GM21381 (cell line): ENCODE measurements around the gene INPP4B.
"Not testable (repeated sequence)": the region's sequence is repeated elsewhere in the genome, so short reads cannot be mapped to it uniquely, and the experiment has no call there.

Experiments
- ATAC-seq: cut with Tn5 transposase; IDR thresholded peaks from one replicate; pipeline ENCODE4 v1.9.1; 2021; ENCODE audit warnings: mild to moderate bottlenecking, moderate library complexity; ENCODE audit not compliant: unreplicated experiment

The INPP4B gene

DNA sequence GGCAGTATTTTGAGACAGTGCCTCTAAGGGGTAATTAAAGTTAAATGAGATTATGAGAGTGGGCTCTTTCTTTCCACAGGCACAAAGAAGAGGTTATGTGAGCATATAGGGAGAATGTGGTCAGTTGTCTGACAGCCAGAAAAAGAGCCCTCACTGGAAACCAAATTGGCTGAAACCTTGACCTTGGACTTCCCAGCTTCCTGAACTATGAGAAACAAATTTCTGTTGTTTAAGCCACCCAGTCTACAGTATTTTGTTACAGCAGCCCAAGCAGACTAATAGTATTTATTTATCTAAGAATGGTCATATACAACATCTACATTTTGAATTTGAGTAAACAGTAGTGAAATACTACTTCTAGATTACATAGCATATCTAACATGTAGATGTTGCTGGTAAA lies 736.0 kb downstream of the INPP4B start:
- no peak for ATAC-seq

DNA sequence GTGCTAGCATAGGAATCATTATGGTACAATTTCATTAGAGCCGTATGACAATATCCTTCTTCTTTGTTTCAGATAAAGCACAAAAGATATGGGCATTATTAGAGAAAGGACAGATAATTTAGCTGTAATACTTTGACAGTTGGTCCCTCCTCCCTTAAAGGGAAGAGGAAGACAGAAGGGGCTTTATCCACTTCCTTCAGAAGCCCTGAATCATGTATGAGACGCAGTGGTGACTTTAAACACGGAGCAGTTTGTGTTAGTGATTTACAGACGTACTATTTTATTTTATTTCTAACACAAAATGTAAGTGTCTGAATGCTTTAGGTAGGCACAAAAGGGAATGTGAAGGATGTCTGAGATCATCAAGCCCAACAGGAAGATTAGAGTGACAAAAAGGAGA lies 742.1 kb downstream of the INPP4B start:
- no peak for ATAC-seq

DNA sequence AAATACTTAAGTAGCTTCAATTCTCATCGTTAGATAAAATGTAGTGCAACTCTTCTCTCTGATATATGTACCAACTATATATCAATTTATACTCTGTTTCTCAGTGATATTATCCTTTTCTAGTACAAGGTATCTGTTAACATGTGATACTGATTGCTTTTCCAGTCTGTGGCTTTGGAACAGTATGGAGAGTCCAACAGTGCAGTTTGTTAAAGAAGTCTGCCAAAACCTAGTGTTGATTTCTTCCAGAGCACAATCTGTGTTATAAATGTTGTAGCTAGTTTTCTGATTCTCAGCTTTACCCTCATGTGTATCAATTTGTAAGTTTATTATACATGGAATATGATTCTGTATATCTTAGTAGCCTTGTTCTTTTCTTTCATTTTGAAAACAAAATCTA lies 744.7 kb downstream of the INPP4B start:
- ATAC-seq, result no peak

DNA sequence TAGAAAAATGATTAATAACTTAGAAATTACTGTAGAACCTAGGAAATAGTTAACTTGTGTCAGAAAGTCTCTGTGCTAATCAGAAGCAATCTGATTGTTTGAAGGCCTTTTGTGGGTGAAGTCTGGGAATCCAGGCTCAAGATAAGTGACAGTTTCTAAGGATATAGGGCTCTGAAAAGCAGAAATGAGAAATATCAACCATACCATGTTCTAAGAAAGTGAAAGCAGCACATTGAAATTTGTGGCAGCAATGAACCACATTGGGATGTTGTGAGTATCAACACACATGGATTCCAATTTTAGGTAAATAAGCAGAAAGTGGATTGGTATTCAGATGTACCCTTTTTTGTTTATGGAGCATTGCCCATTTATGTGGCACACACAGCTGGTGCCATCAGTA lies 745.2 kb downstream of the INPP4B start:
- ATAC-seq, result no peak

DNA sequence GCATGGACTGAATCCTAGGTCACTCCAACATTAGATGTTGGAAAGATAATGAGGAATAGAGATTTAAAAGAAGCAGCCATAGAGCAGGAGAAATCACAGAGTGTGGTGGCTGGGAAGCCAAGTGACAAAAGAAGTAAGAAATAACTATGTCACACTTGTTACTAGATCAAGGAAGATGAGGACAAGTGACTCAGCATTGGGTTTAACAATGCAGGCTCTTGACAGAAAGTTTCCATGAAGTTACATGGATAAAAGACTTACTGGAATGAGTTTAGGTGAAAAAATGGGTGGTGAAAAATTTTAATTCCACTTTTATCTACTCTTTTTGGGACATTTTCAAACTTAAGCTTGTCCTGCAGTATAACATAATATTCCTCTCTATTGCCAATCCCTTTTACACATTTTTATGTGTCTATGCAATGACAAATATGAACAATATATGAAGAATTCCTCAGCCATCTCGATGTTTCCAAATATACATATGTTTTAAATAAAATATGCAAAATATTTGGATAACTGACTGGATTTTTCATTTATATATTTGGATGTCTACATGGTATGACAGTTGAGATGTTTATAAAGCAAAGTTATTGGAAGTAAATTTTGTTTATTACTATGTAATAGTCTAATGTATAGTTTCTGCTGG lies 747.1 kb downstream of the INPP4B start:
- no peak for ATAC-seq

DNA sequence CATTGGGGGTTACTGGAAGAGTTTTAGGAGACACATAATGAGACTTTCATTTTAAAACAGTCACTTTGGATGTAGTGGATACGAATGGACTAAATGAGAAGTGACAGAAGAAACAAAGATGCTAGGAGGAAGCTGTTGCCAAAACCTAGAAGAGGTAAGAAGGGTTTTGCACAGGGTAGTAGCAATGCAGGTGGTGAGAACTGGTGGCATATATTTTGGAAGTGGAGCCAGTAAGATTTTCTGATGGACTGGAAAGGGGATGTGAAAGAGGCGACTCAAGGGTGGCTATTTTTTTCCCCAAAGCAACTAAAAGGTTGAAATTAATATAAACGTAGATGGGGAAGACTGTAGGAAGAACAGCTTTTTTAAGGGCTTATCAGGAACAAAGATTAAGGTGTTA lies 747.7 kb downstream of the INPP4B start:
- no peak for ATAC-seq

DNA sequence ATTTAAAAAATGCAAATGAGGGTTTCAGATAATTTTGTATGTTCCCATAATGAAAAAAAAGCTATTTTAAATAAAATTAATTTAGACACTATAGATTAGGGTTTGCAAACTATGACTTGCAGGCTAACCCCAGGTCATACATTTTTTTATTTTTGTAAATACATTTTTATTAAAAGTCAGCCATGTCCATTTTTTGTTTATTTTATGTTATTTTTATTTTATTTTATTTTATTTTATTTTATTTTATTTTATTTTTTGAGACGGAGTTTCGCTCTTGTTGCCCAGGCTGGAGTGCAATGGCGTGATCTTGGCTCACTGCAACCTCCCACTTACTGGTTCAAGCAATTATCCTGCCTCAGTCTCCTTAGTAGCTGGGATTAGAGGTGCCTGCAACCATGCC lies 749.1 kb downstream of the INPP4B start:
- no peak for ATAC-seq

DNA sequence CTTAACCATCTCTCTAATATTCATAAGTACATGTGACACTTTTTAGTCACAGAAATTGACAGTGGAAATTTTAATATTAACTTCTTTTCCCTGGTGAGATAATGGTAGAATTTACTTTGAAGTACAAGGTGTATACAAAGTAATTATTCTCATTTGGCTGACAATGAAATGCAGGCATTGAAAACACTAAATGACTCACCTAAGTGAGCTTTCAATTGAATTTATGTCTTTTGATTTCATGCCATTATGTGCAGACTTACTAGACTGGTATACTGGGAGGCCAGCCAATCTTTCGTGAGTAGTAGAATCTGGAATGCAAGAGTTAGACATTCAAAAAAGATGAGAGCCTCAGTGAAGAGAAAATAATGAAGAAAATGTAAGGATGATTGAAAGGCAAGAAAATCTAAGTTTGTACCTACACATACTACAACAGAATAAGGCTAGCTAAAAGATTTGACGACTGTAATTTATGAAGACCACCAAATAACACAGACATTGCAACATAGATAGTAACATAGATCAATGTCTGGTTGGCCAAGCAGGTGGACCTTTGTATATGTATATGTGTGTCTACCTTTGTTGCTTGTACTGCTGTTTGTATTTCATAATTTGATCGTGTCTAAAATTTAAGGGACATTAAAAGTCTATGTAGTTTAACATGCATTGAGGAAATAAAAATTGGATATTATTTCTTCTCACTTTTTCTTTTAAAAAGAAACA lies 750.1 kb downstream of the INPP4B start:
- ATAC-seq, result no peak

DNA sequence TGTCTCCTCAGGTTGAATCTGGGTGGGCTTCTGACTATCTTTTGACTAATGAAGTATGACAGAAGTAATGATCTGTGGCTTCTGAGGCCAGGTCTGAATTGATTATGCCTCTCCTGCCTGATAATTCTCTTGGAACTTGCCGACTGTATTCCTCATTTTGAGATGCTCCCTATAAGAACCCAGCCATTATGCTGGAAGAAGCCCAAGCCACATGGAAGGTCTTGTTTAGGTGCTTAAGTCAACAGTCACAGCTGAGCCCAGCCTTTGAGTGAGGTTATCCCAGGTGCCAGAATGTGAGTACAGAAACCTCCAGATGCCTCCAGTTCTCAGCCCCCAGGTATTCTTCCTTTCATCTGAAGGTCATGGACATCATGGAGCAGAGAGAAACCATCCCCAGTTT lies 753.2 kb downstream of the INPP4B start:
- no peak for ATAC-seq

DNA sequence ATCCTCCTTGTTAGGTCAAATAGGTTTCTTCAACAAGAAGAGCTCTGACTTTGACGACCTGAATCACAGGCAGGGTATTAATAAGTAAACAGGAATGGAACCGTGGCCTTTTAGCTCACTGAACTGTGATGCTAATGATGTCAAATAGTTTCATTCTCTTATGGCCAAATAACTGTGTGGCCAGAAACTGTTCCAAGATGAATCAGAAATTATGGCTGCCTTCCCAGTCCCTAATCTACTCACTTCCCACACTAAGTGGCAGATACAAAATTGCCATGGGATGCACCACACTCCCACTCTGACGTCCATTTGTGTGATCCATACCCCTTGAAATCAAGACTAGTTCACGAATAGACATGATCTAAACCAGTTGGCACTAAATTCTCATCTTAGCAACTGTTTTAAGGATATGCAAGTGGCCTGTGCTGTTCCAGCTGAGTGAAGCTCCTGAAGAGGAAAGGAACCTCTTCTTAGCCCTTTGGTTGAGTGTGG lies 754.4 kb downstream of the INPP4B start:
- no peak for ATAC-seq

DNA sequence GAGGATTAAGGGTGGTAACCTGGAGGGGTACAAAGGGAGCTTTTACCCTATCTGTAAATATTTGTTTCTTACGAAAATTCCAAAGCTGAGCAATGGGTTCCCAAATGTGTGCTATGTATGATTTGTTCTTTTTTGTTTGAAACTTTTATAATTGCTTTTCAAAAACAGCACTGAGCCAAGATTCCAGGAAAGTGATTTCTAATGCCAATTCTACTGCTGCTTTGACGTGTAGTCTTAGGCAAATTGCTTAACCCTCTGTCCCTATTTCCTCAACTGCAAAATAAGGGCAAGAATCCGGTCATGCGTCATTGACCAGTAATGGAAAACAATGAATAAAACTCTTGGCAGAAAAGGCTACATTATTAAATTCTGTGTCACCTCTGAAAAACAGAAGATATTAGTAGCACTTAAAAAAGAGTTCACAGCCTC lies 755.0 kb downstream of the INPP4B start:
- no peak for ATAC-seq

DNA sequence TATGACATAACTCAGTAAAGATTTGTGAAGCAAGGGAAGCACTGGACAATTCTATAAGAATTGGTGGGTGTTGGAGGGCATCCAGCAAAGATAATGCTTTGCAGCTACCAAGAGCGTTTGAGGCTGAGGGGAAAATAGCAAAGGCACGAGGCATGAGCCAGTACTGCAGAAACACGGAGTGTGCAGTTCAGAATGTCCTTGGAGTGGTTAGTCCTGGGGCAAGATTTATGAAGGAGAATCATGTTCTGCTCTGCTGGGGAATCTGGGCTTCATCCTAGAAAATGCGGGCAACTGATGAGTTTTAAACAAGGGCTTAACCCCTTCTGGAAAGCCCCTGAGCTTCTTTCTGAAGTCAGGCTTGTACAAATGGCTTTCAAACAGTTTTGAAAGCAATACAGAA lies 757.2 kb downstream of the INPP4B start:
- no peak for ATAC-seq

DNA sequence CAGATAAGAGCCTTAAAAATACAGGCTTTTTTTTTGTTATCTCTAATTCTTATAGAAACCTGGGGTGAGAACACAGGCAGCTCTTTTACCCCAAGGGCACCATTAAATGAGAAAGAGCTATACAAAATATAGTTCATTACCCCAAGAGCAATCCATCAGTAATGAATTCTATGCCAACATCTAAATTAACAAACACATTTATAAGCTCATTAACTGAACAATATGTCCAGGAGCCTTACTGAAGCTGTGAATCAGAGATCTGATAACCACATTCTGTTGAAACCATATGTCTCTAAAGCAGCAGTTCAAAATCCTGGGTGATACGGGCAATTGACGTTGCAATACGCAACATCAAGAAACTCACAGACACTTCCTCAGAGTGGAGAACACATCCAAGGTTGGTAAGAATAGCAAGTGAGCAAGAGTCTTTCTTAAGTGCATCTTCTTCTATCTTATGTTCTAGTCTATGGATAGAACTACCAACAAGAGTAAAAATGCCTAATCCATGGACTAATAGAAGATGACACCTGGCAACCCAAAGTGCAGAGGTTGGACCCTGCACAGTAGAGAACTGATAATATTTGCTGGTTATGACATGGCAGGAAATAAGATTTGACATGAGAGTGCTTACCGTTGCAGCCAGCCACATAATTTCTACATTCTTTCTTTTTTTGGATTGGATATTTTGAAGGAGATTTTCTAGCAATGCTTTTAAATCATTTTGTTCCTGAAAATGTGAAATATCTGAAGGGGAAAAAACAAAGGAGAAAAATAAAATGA lies 760.4 kb downstream of the INPP4B start:
- no peak for ATAC-seq

DNA sequence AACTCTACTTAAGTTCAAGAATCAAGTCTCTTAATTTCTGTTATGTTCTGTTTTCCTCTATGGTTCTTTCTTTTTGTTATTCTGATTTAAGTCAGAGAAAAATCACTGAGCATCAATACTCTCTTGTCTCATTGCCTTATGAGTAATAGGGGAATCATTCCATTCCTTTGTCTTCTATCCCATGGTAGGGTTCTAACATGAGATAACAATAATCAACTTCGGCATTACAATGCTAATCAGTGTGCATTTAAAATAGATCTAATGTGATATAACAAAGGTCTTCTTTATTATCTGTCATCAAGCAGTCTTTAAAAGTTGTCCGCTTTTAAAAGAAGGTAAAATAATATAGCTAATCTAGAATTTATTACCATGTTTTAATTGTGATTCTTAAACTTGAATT lies 762.8 kb downstream of the INPP4B start:
- ATAC-seq, result no peak

DNA sequence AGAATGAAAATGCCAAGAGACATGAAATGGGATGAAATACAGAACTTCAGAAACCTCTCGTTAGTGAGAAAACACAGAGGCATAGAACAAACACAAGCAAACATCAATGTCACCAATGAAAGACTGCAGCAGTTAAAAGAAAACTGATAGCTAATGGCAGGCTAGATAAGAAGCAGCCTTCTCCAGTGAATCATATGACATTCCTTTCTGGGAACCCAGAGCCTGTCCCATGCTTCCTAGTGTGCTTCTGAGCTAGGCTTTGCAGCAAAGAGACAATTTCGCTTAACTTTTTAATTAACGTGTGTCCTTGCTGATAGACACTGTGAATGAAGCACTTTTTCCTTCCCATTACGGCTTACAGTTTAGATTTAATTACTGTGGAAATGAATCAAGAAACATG lies 765.1 kb downstream of the INPP4B start:
- no peak for ATAC-seq

DNA sequence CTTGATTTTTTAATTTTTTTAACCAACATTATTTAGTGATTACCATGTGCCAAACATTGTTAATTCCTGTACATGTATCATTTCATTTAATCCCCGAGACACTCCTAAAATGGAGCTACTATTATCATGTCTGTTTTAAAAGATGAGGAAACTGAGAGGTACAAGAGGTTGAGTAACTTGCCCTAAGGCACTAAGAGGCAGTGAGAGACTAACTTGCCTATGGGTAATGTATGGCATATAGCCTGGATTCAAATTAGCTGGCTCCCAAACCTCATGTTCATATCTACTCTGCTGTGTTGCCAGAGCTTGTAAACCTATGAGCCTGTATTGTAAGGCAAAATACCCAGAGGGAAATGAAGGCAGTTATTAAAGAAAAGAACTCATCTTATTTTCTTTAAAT lies 766.1 kb downstream of the INPP4B start:
- no peak for ATAC-seq

DNA sequence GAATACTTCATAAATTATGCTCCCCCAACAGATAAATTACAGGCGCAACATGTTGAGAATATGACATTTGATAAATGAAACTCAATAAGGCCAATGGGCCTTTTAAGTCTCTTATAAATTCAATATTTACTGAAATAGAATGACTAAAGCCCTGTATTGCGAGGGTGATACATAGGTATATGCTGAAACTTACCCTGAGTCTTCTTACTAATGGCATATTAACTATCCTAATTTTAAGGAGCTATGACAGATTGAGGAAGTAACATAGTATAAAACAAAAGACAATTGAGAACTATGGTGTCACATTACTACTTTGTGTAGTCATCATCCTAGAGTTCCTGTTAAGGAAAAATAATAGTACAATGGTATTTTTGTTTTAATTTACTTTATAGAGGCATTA lies 769.1 kb downstream of the INPP4B start:
- no peak for ATAC-seq

DNA sequence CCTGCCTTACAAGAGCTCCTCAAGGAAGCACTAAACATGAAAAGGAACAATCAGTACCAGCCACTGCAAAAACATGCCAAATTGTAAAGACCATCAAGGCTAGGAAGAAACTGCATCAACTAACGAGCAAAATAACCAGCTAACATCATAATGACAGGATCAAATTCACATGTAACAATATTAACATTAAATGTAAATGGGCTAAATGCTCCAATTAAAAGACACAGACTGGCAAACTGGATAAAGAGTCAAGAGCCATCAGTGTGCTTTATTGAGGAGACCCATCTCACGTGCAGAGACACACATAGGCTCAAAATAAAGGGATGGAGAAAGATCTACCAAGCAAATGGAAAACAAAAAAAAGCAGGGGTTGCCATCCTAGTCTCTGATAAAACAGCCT lies 777.8 kb downstream of the INPP4B start:
- ATAC-seq, result not testable (repeated sequence)

DNA sequence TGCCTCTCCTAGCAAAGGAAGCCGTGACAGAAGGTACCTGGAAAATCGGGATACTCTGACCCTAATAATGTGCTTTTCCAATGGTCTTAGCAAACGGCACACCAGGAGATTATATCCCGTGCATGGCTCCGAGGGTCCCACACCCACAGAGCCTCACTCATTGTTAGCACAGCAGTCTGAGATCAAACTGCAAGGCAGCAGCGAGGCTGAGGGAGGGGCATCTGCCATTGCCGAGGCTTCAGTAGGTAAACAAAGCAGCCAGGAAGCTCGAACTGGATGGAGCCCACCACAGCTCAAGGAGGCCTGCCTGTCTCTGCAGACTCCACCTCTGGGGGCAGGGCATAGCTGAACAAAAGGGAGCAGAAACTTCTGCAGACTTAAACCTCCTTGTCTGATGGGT lies 779.5 kb downstream of the INPP4B start:
- ATAC-seq, result not testable (repeated sequence)

DNA sequence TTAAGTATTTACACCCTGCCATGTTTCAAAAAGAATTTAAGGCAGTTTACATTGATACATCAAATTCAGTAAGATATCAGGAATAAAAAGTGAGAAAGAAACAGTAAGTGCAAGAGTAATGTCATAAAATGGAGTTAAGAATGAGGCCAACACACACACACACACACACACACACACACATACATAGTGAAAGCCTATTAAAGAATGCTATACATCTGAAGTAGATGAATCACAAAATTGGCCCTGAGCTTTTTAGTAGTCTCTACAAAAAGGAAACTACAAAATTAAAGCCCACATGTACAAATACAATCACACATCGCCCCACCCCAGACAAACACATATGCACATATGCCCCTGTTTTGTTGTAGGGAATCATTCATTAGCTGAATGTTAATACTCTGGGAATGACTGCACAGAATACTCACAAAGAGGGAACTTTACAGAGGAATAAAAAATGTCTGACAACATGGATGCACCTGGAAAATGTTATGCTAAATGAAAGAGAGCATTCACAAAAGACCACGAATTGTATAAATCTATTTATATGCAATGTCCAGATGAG lies 780.9 kb downstream of the INPP4B start:
- no peak for ATAC-seq

DNA sequence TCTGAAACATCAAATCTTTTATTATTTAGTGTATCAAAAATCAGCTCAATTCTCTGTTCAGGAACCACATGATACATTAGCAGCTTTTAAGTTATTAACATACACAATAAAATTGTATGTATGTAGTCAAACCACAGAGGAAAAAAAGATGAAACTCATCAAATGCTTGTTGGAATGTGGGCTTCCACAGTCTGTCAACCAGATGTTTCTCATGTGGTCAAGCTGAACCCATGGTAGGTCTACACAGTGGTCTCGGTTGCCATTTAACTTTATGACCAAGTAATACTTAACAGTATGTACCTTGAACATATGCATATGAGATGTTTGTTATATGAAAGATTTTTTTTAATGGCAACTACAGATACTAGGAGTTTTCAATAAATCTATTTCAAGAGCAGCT lies 781.9 kb downstream of the INPP4B start:
- no peak for ATAC-seq

DNA sequence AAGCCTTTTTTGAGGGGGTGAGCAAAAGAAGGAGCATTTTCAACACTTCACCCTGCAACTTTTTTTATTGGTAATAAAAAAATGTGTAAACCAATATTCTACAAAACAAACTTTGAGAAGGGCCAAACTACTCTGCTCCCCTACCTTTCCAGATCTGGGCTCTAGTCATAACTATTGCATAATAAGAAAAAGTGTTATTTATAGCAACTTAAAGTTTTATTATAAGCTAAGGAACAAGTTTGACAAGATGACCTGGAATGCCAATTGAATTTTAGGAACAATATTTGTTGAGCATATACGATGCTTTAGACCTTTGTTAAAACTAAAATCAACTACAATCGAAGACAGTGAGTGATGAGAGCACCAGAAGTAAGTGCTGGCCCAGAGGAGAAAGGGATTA lies 800.1 kb downstream of the INPP4B start:
- no peak for ATAC-seq
